AG10803 (cell line): ENCODE data around the gene CDC42.

Experiments
- DNase-seq: peaks from one replicate; pipeline ENCODE4 v3.0.0; 2010; ENCODE audit warnings: low read depth
- H3K4me3 ChIP-seq: 2 replicates; pipeline ENCODE4 v1.5.1; 2011; ENCODE audit warnings: mild to moderate bottlenecking, low read length, control low read depth
- CTCF ChIP-seq: conservative IDR thresholded peaks from 2 replicates; pipeline ENCODE4 v1.5.1; 2011; ENCODE audit warnings: mild to moderate bottlenecking, low read length, control low read depth, inconsistent platforms

CDC42 gene

GRCh38 chr1:22104094-22104493, 51.6 kb downstream of the CDC42 start:
- no peak for TF ChIP-seq CTCF
- no peak overlapping the region for H3K4me3 ChIP-seq
- DNase-seq: no peak

- no peak for TF ChIP-seq CTCF
- no peak for DNase-seq
- H3K4me3 ChIP-seq: no peak overlapping the region
These were observed 52.4 kb downstream of the CDC42 start for GRCh38 chr1:22104865-22105437.

GRCh38 chr1:22105611-22106207, 53.2 kb downstream of the CDC42 start:
- peak; percentile 85 for TF ChIP-seq CTCF
- H3K4me3 ChIP-seq: no peak overlapping the region
- DNase-seq: peak; percentile 67

GRCh38 chr1:22107126-22107525, 54.6 kb downstream of the CDC42 start:
- peak; percentile 23 for DNase-seq
- TF ChIP-seq CTCF: no peak
- no peak overlapping the region for H3K4me3 ChIP-seq

GRCh38 chr1:22108339-22109105, 56.0 kb downstream of the CDC42 start:
- peak; percentile 63 for DNase-seq
- TF ChIP-seq CTCF: no peak
- no peak overlapping the region for H3K4me3 ChIP-seq

GRCh38 chr1:22110016-22110415, 57.5 kb downstream of the CDC42 start:
- DNase-seq: no peak
- H3K4me3 ChIP-seq: no peak overlapping the region
- no peak for TF ChIP-seq CTCF

- no peak for TF ChIP-seq CTCF
- H3K4me3 ChIP-seq: no peak overlapping the region
- no peak for DNase-seq
These were observed 58.6 kb downstream of the CDC42 start for GRCh38 chr1:22111115-22111514.
